ENCODE measurements around the gene CASZ1. TPM values are rescaled to one million over a fixed set of nuclear protein-coding genes. Genes with fewer than 3 reads are reported as not detected.

CASZ1 gene
- total RNA-seq, 3 donors from 2014 or later (not counting 1 experiment from before 2014, with no cell fraction given), result 55.9 to 83.0 (median 70.6) TPM

GRCh38 chr1:10762153-10762523, 34.3 kb downstream of the CASZ1 start:
- intact Hi-C loops (cut with micrococcal nuclease), result no loop called here
- ATAC-seq, result no peak
- H3K9me3 Mint-ChIP-seq, result no peaks in the 10 kb centered on the region
- no peaks in the 10 kb centered on the region for H3K4me1 Mint-ChIP-seq
- H3K4me3 Mint-ChIP-seq, result no peak overlapping the region
- no peak overlapping the region for H3K27ac ChIP-seq (ENCODE audit: low read length)
- H3K4me1 ChIP-seq (ENCODE audit: control insufficient read depth, insufficient read depth, low read length), result no peaks in the 10 kb centered on the region
- H3K27me3 ChIP-seq (ENCODE audit: control insufficient read depth, insufficient read depth, low read length), result no peaks in the 10 kb centered on the region
- H3K27ac Mint-ChIP-seq, result no peak overlapping the region
- no peak overlapping the region for H3K4me3 ChIP-seq (ENCODE audit: low read length)
- no peaks in the 10 kb centered on the region for H3K36me3 Mint-ChIP-seq
- no peaks in the 10 kb centered on the region for H3K9me3 ChIP-seq (ENCODE audit: control insufficient read depth, insufficient read depth, low read length)
- DNase-seq, result no peak
- no peaks in the 10 kb centered on the region for H3K27me3 Mint-ChIP-seq (ENCODE audit: low read depth in 2 of 2)
- TF ChIP-seq CTCF (IDR thresholded peaks at IDR 0.05), result no peak
- no peaks in the 10 kb centered on the region for H3K36me3 ChIP-seq (ENCODE audit: control insufficient read depth, insufficient read depth, low read length)
- 89% methylated on average over 6 of the region's 6 CpGs for WGBS (ENCODE audit: insufficient coverage)

GRCh38 chr1:10761503-10762152, 34.8 kb downstream of the CASZ1 start:
- Mint-ChIP-seq H3K36me3 (no peaks in the 10 kb centered on the region), H3K27me3 (ENCODE audit: low read depth in 2 of 2) (no peaks in the 10 kb centered on the region), H3K4me3 (no peak overlapping the region), H3K4me1 (no peaks in the 10 kb centered on the region), H3K27ac (no peak overlapping the region), H3K9me3 (no peaks in the 10 kb centered on the region)
- Histone ChIP-seq H3K27ac (ENCODE audit: low read length) (no peak overlapping the region), H3K27me3 (ENCODE audit: control insufficient read depth, insufficient read depth, low read length) (no peaks in the 10 kb centered on the region), H3K4me1 (ENCODE audit: control insufficient read depth, insufficient read depth, low read length) (no peaks in the 10 kb centered on the region), H3K4me3 (ENCODE audit: low read length) (no peak overlapping the region), H3K9me3 (ENCODE audit: control insufficient read depth, insufficient read depth, low read length) (no peaks in the 10 kb centered on the region), H3K36me3 (ENCODE audit: control insufficient read depth, insufficient read depth, low read length) (no peaks in the 10 kb centered on the region)
- no peak for ATAC-seq
- no peak for TF ChIP-seq CTCF (IDR thresholded peaks at IDR 0.05)
- intact Hi-C loops (cut with micrococcal nuclease), result no loop called here
- DNase-seq, result no peak
- 80% methylated on average over 23 of the region's 23 CpGs for WGBS (ENCODE audit: insufficient coverage)

- Histone ChIP-seq H3K27ac (ENCODE audit: low read length) (no peak overlapping the region), H3K9me3 (ENCODE audit: control insufficient read depth, insufficient read depth, low read length) (no peaks in the 10 kb centered on the region), H3K4me1 (ENCODE audit: control insufficient read depth, insufficient read depth, low read length) (peaks cover 4% of the 10 kb centered on the region), H3K36me3 (ENCODE audit: control insufficient read depth, insufficient read depth, low read length) (no peaks in the 10 kb centered on the region), H3K4me3 (ENCODE audit: low read length) (no peak overlapping the region), H3K27me3 (ENCODE audit: control insufficient read depth, insufficient read depth, low read length) (no peaks in the 10 kb centered on the region)
- Mint-ChIP-seq H3K4me1 (no peaks in the 10 kb centered on the region), H3K27ac (no peak overlapping the region), H3K4me3 (no peak overlapping the region), H3K27me3 (ENCODE audit: low read depth in 2 of 2) (no peaks in the 10 kb centered on the region), H3K36me3 (no peaks in the 10 kb centered on the region), H3K9me3 (no peaks in the 10 kb centered on the region)
- intact Hi-C loops (cut with micrococcal nuclease), result no loop called here
- DNase-seq (no peak), ATAC-seq (no peak)
- no peak for TF ChIP-seq CTCF (IDR thresholded peaks at IDR 0.05)
- WGBS (ENCODE audit: insufficient coverage), result 91% methylated on average over 17 of the region's 17 CpGs
These were observed 35.6 kb downstream of the CASZ1 start for GRCh38 chr1:10760566-10761502.
